Measurements from ENCODE around the gene DRD4.

DRD4 gene

DNA sequence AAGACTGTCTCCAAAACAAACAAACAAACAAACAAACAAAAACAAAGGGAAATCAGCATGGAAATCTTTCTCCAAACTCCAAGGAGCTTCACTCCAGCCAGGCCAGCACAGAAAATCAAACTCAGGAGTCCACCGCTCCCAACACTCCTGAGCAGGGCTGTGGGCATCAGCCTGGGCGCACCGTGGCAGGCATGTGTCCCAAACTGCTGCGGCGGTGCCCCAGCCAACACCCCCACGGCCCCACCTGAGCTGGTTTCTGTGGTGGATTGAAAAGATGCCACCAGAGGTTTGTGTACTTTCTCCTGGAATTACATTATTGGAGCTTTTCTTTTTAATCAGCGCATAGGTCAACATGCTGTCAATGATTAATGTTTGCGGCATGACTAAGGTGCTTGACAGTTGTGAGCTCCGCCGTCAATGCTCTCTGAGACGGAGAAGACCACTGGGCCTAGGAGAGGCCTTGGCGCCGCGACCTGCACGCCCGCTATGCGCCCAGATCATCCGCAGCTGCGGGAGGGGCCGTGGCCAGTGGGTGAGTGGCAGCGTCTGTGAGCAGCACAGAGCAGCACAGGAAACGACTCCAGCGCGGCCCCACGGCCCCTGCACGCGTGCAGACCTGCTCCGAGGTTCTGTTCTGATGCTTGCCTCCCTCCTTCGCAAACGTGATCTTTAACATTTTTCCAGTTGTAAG lies 18.1 kb downstream of the DRD4 start:
- no peak for DNase-seq
- H3K9me3 Mint-ChIP-seq = no peaks in the 10 kb centered on the region
- H3K27ac Mint-ChIP-seq = no peak overlapping the region
- no peaks in the 10 kb centered on the region for H3K27me3 Mint-ChIP-seq
- H3K4me1 Mint-ChIP-seq = no peaks in the 10 kb centered on the region
- peaks cover 10% of the 10 kb centered on the region for H3K36me3 Mint-ChIP-seq
- CTCF ChIA-PET = no interaction called here
- no peak overlapping the region for H3K4me3 Mint-ChIP-seq

DNA sequence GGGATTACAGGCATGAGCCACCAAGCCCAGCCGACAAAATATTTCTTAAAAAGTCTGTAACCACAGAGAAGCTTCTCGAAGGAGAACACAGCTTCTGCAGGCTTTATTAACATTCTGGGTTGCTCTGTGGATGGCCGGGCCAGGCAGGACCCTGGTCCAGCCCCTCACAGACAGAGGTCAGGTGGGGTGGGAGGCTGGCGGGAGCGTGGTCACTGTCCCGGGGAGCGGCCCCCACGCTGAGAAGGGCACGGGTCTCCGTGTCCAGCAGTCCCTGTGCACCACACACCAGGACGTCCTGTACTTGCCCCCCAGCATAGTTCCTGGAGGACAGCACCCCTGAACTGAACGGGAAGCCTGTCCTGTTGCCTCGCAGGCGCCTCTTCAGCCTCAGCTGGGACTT lies 19.4 kb downstream of the DRD4 start:
- DNase-seq = no peak
- Mint-ChIP-seq H3K9me3 (no peaks in the 10 kb centered on the region), H3K27me3 (no peaks in the 10 kb centered on the region), H3K36me3 (peaks cover 6% of the 10 kb centered on the region), H3K27ac (no peak overlapping the region), H3K4me3 (no peak overlapping the region), H3K4me1 (no peaks in the 10 kb centered on the region)
- CTCF ChIA-PET = interaction anchor here (1.1 kb wide), 1 partner anchor 66 kb away, joined by 3 read pairs; no protein-coding TSS in a partner anchor

DNA sequence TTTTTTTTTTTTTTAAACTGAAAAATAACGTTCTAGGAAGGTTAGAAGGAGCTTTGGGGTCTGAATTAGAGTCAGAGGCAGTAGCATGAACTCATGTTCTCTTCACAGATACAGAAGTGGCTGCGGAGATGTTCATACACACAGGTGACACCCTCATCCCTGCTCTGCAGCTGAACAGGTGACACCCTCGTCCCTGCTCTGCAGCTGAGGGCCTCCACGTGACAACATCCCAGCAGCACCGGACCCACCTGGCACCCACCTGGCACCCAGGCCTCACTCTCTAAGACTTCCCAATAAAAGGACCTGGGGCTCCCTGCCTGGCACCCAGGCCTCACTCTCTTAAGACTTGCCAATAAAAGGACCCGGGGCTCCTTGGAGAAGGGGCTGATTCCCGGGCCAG lies 19.8 kb downstream of the DRD4 start:
- CTCF ChIA-PET = interaction anchor here (1.1 kb wide), 1 partner anchor 66 kb away, joined by 3 read pairs; no protein-coding TSS in a partner anchor
- Mint-ChIP-seq H3K36me3 (peaks cover 7% of the 10 kb centered on the region), H3K27me3 (no peaks in the 10 kb centered on the region), H3K27ac (no peak overlapping the region), H3K9me3 (no peaks in the 10 kb centered on the region), H3K4me3 (no peak overlapping the region), H3K4me1 (no peaks in the 10 kb centered on the region)
- no peak for DNase-seq

DNA sequence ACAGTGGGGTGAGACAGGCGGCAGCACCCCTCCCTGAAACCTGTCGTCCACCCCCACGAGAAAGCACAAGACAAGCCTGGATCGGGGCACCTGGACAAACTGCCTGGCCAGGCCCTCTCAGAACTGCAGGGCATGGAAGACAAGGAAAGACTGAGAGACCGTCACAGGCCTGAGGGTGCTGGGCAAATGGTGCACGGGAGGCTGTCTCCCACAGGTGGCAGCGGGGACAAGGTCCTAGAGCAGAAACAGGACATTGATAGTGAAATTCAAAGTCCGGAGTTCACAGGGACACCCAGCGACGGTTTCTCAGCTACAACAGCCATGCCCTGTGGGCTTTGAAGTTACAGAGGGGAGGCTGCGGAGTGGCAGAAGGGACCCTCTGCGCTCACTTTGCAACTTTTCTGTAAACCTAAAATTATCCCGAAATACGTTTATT lies 20.6 kb downstream of the DRD4 start:
- H3K27me3 Mint-ChIP-seq = no peaks in the 10 kb centered on the region
- H3K4me1 Mint-ChIP-seq = no peaks in the 10 kb centered on the region
- no peak for DNase-seq
- H3K36me3 Mint-ChIP-seq = peaks cover 9% of the 10 kb centered on the region
- no peak overlapping the region for H3K4me3 Mint-ChIP-seq
- no peaks in the 10 kb centered on the region for H3K9me3 Mint-ChIP-seq
- CTCF ChIA-PET = interaction anchor here (0.6 kb wide), 1 partner anchor 151 kb away, joined by 3 read pairs; no protein-coding TSS in a partner anchor
- H3K27ac Mint-ChIP-seq = no peak overlapping the region

DNA sequence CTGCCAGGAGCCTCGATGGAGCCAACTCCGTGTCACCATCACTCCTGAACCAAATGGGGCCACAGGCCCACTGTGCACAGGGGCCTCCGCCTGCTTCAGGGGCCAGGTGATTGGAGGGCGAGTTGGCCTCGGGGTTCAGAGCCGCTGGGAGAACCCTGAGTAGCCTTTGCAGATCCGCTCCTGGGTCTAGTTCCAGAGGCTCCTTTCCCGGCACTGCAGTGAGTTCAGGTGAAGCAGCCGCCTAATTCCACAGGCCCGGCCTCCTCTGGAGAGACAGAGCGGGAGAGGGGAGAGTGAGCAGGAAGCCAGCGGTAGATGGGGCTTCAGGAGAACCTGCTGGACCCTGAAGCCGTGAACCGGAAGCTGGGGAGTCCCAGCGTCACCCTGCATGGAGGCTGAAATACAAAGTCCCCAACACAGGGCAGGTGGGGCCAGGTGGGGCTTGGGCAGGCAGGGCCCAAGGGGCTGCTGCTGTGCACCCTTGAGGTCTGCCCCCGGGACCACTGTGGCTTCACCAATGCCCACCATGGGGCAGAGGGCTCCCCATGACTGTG lies 22.5 kb downstream of the DRD4 start:
- peak overlapping the region; percentile 37 for H3K27ac Mint-ChIP-seq
- H3K4me1 Mint-ChIP-seq = no peaks in the 10 kb centered on the region
- CTCF ChIA-PET = no interaction called here
- H3K9me3 Mint-ChIP-seq = no peaks in the 10 kb centered on the region
- no peak for DNase-seq
- H3K4me3 Mint-ChIP-seq = no peak overlapping the region
- H3K36me3 Mint-ChIP-seq = peaks cover 12% of the 10 kb centered on the region
- H3K27me3 Mint-ChIP-seq = no peaks in the 10 kb centered on the region

DNA sequence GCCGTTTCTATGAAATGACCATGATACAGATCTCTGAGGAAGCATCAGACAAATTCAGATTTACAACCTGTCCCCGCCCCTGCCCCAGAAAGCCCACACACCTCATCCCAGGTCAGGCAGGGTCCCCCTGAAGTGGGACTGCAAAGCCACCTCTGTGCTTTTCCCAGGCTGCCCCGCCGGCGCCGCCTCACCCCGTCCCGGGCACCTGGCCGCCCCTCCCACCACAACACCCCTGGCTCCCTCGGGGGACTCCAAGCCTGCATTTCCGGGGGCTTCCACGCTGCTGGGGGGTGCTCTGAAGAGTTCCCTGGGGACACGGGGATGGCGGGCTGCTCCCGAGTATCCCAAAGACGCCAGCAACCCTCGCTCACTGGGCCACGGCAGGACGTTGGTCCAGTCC lies 23.2 kb downstream of the DRD4 start:
- DNase-seq = no peak
- CTCF ChIA-PET = interaction anchor here (1.4 kb wide), 1 partner anchor 31 kb away, joined by 7 read pairs; no protein-coding TSS in a partner anchor
- Mint-ChIP-seq H3K4me3 (no peak overlapping the region), H3K36me3 (peaks cover 12% of the 10 kb centered on the region), H3K27me3 (no peaks in the 10 kb centered on the region), H3K9me3 (no peaks in the 10 kb centered on the region), H3K27ac (no peak overlapping the region), H3K4me1 (no peaks in the 10 kb centered on the region)

DNA sequence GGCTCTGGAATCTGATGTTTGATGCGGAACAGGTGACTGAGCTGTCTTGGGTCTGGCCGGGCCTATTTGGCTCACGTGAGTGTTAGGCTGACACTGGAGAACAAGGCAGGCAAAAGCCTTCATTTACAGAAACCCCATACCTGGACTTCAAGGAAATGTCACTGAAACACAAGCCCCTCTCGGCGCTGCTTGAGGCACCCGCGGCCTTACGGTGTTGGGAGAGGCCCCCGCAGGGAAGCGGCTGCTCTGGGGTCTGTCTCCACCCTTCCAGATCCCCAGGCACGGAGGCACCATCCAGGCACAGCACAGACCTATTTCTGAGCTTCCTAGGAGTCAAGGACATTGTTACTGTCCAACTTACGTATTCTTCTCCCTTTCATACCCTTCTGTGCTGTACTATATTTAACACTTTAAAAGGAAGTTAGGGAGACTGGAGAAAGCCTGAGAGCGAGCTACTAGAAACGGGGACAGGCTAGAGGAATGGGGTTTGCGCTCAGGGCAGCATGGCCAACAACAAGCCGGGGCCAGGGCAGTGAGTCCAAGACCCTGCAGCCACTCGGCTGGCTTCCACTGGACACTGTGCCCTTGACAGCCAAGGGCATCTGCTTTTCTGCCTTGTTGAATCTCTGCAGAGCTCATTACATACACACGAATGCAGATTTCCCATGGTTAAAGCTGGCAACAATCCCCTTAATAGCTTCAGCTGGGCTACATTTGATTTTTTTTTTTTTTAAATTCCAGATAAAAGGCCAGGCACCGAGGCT lies 23.8 kb downstream of the DRD4 start:
- Mint-ChIP-seq H3K4me1 (no peaks in the 10 kb centered on the region), H3K27ac (no peak overlapping the region), H3K9me3 (no peaks in the 10 kb centered on the region), H3K4me3 (no peak overlapping the region), H3K36me3 (peaks cover 18% of the 10 kb centered on the region), H3K27me3 (no peaks in the 10 kb centered on the region)
- CTCF ChIA-PET = interaction anchor here (0.6 to 2.0 kb wide), 4 partner anchors 30 to 592 kb away, joined by 3 to 13 read pairs (median 6); no protein-coding TSS in a partner anchor
- DNase-seq = no peak

DNA sequence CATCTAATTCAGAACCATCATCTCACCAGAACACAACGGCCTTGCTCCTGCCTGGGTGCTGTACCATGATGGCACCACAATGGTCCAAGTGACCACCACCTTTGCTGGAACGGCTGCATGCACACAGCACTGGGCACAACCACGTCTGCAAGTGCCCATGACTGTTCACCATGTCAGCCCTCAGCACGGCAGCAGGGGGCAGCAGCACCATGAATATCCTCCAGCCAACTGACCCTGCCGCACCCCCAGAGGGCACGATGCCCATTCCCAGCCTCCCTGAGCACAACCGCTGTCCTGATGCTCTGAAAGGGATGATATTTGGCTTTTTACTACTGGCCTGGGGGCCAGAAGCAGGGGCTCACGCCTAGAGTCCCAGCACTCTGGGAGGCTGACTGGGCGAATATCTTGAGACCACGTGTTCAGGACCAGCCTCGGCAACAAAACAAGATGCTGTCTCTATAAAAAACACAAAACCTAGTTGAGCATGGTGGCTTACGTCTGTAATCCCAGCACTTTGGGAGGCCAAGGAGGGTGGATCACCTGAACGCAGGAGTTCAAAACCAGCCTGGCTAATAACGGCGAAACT lies 25.7 kb downstream of the DRD4 start:
- Mint-ChIP-seq H3K36me3 (peaks cover 24% of the 10 kb centered on the region), H3K4me1 (no peaks in the 10 kb centered on the region), H3K27me3 (no peaks in the 10 kb centered on the region), H3K9me3 (no peaks in the 10 kb centered on the region), H3K27ac (no peak overlapping the region), H3K4me3 (no peak overlapping the region)
- peak; percentile 65 for DNase-seq
- CTCF ChIA-PET = interaction anchor here (0.6 to 2.0 kb wide), 4 partner anchors 16 to 61 kb away, joined by 3 to 13 read pairs (median 4); no protein-coding TSS in a partner anchor

DNA sequence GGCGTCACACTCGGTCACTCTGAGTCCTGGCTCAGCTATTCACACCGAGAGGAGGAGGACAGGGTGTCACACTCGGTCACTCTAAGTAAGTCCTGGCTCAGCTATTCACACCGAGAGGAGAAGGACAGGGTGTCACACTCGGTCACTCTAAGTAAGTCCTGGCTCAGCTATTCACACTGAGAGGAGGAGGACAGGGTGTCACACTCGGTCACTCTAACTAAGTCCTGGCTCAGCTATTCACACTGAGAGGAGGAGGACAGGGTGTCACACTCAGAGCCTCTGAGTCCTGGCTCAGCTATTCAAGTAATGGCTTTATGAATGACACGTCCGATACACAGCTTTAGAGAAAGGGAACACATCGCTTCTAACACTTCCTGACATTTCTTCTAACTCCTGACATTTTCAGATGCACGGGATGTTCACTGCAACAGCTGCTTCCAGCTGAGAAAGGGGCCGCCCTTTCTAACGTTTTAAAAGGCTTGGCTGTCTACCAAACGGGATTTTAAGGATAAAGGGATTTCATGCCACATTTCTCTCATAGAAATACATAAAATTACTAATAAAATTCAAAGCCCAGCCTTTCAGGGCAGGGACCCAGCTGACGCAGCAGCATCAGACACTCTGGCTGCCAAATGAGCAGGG lies 28.1 kb downstream of the DRD4 start:
- Mint-ChIP-seq H3K27ac (no peak overlapping the region), H3K4me3 (no peak overlapping the region), H3K9me3 (no peaks in the 10 kb centered on the region), H3K36me3 (peaks cover 25% of the 10 kb centered on the region), H3K4me1 (no peaks in the 10 kb centered on the region), H3K27me3 (no peaks in the 10 kb centered on the region)
- DNase-seq = no peak
- CTCF ChIA-PET = interaction anchor here (1.1 kb wide), 1 partner anchor 13 kb away, joined by 3 read pairs; no protein-coding TSS in a partner anchor

DNA sequence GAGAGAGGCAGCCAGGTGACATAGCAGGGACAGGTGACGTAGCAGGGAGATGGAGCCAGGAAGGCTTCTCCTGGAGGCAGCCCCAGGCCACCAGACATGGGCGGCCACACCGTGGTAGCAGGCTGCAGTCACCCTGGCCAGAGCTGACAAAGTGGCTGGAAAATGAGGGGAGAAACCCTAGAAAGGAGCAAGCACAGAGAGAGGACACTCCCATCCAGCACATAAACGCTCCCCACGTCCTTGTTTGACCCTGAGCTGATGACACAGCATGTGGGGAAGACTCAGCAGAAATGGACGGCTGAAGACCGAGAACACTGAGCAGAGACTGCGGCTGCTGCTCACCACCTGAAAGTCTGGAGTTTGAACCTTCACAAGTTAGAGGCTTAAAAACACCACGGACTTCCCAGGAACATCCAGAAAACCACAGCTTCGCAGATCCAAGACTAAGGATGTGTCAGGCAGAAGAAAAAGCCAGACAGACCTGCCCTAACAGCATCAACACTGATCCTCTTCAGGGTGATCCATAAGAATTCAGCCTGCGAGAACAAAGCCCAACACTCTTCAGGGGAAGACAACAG lies 28.7 kb downstream of the DRD4 start:
- H3K27ac Mint-ChIP-seq = no peak overlapping the region
- H3K27me3 Mint-ChIP-seq = no peaks in the 10 kb centered on the region
- H3K36me3 Mint-ChIP-seq = peaks cover 25% of the 10 kb centered on the region
- CTCF ChIA-PET = interaction anchor here (1.1 kb wide), 1 partner anchor 12 kb away, joined by 3 read pairs; no protein-coding TSS in a partner anchor
- DNase-seq = no peak
- H3K9me3 Mint-ChIP-seq = no peaks in the 10 kb centered on the region
- no peak overlapping the region for H3K4me3 Mint-ChIP-seq
- H3K4me1 Mint-ChIP-seq = no peaks in the 10 kb centered on the region

DNA sequence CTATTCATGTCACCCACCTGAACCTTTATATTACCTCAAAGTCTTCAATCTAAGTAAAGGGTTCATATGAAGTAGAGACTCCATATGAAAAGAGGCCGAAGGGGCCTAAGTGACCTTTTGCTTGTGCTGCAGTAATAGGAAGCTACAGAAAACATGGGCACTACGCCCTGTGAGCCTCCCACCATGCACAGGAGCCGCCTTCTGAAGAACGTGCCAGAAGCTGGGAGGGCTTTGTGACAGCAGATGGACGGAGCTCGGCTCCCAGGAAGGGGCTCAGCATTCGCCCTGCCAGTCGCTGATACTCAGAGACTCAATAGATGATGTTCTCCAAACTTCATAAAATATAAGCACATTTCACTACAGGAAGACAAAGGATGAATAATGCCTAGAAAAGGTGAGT lies 36.8 kb downstream of the DRD4 start:
- Mint-ChIP-seq H3K9me3 (no peaks in the 10 kb centered on the region), H3K36me3 (peaks cover 31% of the 10 kb centered on the region), H3K4me1 (no peaks in the 10 kb centered on the region), H3K27me3 (no peaks in the 10 kb centered on the region), H3K4me3 (no peak overlapping the region), H3K27ac (no peak overlapping the region)
- no peak for DNase-seq
- CTCF ChIA-PET = interaction anchor here (0.6 to 0.7 kb wide), 2 partner anchors 48 to 50 kb away, joined by 3 read pairs; no protein-coding TSS in a partner anchor

DNA sequence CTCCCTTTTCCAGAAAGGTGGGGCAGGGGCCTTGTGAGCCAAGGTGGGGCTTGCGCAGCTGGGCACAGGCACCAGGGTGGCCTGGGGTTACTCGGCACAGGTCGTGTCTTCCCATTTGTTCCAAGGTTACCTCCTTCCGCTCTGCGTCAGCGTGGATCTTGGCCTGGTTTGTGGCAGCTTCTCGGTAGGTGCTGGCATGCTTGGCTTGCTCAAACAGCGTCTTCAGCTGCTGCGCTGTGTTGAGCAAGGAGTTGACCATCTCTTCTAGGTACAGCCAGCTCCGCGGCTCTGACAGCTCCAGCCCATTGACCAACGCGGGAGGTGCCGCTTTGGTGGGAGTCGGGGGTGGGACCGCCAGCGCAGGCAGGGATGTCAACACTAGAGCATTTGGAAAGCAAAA lies 37.3 kb downstream of the DRD4 start:
- H3K27ac Mint-ChIP-seq = no peak overlapping the region
- no peaks in the 10 kb centered on the region for H3K4me1 Mint-ChIP-seq
- H3K27me3 Mint-ChIP-seq = no peaks in the 10 kb centered on the region
- H3K4me3 Mint-ChIP-seq = no peak overlapping the region
- peaks cover 31% of the 10 kb centered on the region for H3K36me3 Mint-ChIP-seq
- CTCF ChIA-PET = interaction anchor here (0.6 to 0.7 kb wide), 3 partner anchors 47 to 156 kb away, joined by 3 read pairs; no protein-coding TSS in a partner anchor
- no peak for DNase-seq
- no peaks in the 10 kb centered on the region for H3K9me3 Mint-ChIP-seq

DNA sequence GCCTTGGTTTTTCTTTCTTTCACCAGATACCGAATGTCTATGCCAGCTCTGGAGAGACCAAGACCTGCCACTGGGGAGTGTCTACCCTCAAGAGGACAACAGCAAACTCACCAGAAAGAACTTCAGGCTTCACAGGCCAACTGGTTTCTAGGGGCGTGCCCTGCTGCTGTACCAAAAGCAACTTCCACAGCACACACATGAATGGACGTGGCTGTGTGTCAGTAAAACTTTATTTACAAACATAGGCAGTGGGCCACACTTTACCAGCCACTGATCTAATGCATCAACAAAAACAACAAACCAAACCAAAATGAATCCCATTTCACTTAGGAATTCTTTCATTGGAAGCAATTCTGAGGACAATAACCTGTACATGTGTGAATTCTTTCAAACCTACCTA lies 41.2 kb downstream of the DRD4 start:
- Mint-ChIP-seq H3K4me1 (peaks cover 2% of the 10 kb centered on the region), H3K27me3 (no peaks in the 10 kb centered on the region), H3K27ac (no peak overlapping the region), H3K9me3 (no peaks in the 10 kb centered on the region), H3K36me3 (peaks cover 52% of the 10 kb centered on the region), H3K4me3 (no peak overlapping the region)
- CTCF ChIA-PET = interaction anchor here (0.6 to 0.7 kb wide), 2 partner anchors 13 to 230 kb away, joined by 3 read pairs; no protein-coding TSS in a partner anchor
- no peak for DNase-seq

Data from activated naive CD4-positive, alpha-beta T cell treated with anti-CD3 and anti-CD28 coated beads, Interleukin-2, amount 10 ng/mL, durations not matched to agents 7 days and 5 days (primary cell).